GM19372 (cell line): Measurements from ENCODE around the gene CSF3.

Source experiments
- ATAC-seq: cut with Tn5 transposase; IDR thresholded peaks from one replicate; pipeline ENCODE4 v1.9.1; 2021; ENCODE audit warnings: mild to moderate bottlenecking, low read depth, moderate library complexity; ENCODE audit not compliant: unreplicated experiment

Gene CSF3

GRCh38 chr17:40015005-40015997 is at the start of gene CSF3:
Gene CSF3, plus strand, starts transcription at chr17:40015440. Its CDS starts 35 bp downstream, at chr17:40015475.
- no peak for ATAC-seq

GRCh38 chr17:39966771-39967170 is 48.5 kb upstream of the CSF3 start:
- ATAC-seq: no peak

GRCh38 chr17:39968761-39969160 is 46.5 kb upstream of the CSF3 start:
- no peak for ATAC-seq

- no peak for ATAC-seq
Measured at GRCh38 chr17:39969375-39969774, 45.9 kb upstream of the CSF3 start.

- ATAC-seq: no peak
Measured at GRCh38 chr17:39970157-39970692, 45.0 kb upstream of the CSF3 start.

GRCh38 chr17:39971076-39971603 is 44.1 kb upstream of the CSF3 start:
- ATAC-seq: no peak

- ATAC-seq: no peak
Measured at GRCh38 chr17:39972271-39972670, 43.0 kb upstream of the CSF3 start.

- ATAC-seq: no peak
Measured at GRCh38 chr17:39973496-39973895, 41.7 kb upstream of the CSF3 start.

GRCh38 chr17:39974433-39974832 is 40.8 kb upstream of the CSF3 start:
- ATAC-seq: no peak

- ATAC-seq: no peak
Measured at GRCh38 chr17:39975801-39976200, 39.4 kb upstream of the CSF3 start.

- ATAC-seq: no peak
Measured at GRCh38 chr17:39979016-39979670, 36.1 kb upstream of the CSF3 start.

GRCh38 chr17:39979893-39980350 is 35.3 kb upstream of the CSF3 start:
- ATAC-seq: peak; percentile 12

GRCh38 chr17:39980351-39981206 is 34.7 kb upstream of the CSF3 start, which contains the start of gene PSMD3:
Gene PSMD3, plus strand, starts transcription at chr17:39980807. Its CDS starts 164 bp downstream, at chr17:39980971.
- ATAC-seq: peak; percentile 92

- ATAC-seq: no peak
Measured at GRCh38 chr17:39981207-39981741, 34.0 kb upstream of the CSF3 start.

- no peak for ATAC-seq
Measured at GRCh38 chr17:39981766-39982375, 33.4 kb upstream of the CSF3 start.

GRCh38 chr17:39988206-39988810 is 26.9 kb upstream of the CSF3 start:
- no peak for ATAC-seq

- ATAC-seq: no peak
Measured at GRCh38 chr17:39994448-39994847, 20.8 kb upstream of the CSF3 start.

- no peak for ATAC-seq
Measured at GRCh38 chr17:39995438-39995837, 19.8 kb upstream of the CSF3 start.

- ATAC-seq: no peak
Measured at GRCh38 chr17:39996162-39996561, 19.1 kb upstream of the CSF3 start.
